IPS-18a (cell line): ENCODE data around the gene STK11.

Source experiments
- H3K27ac ChIP-seq: one replicate; pipeline ENCODE4 v1.5.1; 2013; ENCODE audit warnings: low read length
- H3K27me3 ChIP-seq: one replicate; pipeline ENCODE4 v1.6.1; 2013; ENCODE audit warnings: mild to moderate bottlenecking, low read length; ENCODE audit not compliant: control insufficient read depth, insufficient read depth
- H3K36me3 ChIP-seq: one replicate; pipeline ENCODE4 v1.6.1; 2013; ENCODE audit warnings: low read depth, low read length; ENCODE audit not compliant: control insufficient read depth
- H3K4me1 ChIP-seq: one replicate; pipeline ENCODE4 v1.6.1; 2013; ENCODE audit warnings: low read depth, low read length; ENCODE audit not compliant: control insufficient read depth
- H3K4me3 ChIP-seq: one replicate; pipeline ENCODE4 v1.5.1; 2013; ENCODE audit warnings: low read length
- H3K9ac ChIP-seq: one replicate; pipeline ENCODE4 v1.6.1; 2013; ENCODE audit warnings: mild to moderate bottlenecking, low read length, moderate library complexity
- H3K9me3 ChIP-seq: one replicate; pipeline ENCODE4 v1.6.1; 2013; ENCODE audit warnings: low read depth, low read length; ENCODE audit not compliant: control insufficient read depth

The STK11 gene

GRCh38 chr19:1225440-1226226, 20.1 kb downstream of the STK11 start:
- Histone ChIP-seq H3K27ac (no peak overlapping the region), H3K9me3 (no peaks in the 10 kb centered on the region), H3K4me3 (no peak overlapping the region), H3K27me3 (no peaks in the 10 kb centered on the region), H3K9ac (no peak overlapping the region), H3K4me1 (no peaks in the 10 kb centered on the region), H3K36me3 (no peaks in the 10 kb centered on the region)

DNA sequence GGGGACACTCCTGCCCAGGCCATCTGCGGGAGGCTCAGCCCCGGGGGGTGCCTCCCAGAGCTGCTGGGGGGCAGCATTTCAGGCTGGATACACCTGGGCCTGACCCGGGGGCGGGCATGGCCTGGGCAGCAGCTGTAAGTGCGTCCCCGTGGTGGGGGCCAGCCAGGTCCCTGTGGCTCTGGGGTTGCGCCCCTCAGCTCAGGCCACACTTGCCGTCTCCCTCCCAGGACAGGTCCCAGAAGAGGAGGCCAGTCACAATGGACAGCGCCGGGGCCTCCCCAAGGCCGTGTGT, 20.6 kb downstream of the STK11 start:
- Histone ChIP-seq H3K4me1 (no peaks in the 10 kb centered on the region), H3K36me3 (no peaks in the 10 kb centered on the region), H3K9ac (no peak overlapping the region), H3K27ac (no peak overlapping the region), H3K9me3 (no peaks in the 10 kb centered on the region), H3K4me3 (no peak overlapping the region), H3K27me3 (no peaks in the 10 kb centered on the region)

DNA sequence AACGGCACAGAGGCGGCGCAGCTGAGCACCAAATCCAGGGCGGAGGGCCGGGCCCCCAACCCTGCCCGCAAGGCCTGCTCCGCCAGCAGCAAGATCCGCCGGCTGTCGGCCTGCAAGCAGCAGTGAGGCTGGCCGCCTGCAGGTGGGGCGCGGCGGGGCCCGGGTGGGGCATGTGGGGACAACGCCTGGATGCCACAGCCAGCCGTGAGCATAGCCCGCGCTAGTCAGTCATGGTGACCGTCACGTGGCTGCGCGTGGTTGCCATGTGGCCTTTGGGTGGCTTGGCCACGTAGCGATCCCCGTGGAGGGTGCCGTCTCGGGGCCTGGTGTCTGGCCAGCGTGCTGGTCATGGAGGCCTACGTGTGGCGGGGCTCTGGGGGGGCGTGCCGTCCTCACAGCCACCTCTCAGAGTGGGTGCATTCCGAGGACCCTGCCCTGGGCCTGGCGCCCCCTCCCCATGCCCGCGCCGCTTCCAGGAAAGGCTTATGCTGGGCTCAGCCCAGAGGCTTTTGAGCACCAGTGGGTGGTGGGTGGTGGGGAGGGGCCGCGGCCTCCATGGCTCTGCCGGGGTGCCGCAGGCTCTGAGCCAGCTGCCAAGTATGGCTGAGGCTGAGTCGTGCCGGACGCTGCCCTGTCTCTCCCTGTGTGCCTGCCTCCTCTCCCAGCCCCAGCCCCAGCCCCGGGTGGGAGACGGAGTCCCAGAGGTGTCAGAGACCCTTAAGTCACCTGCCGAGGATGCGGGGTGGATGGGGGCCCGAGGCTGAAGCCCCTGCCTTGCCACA, 21.1 kb downstream of the STK11 start:
- H3K9ac ChIP-seq, result no peak overlapping the region
- no peaks in the 10 kb centered on the region for H3K36me3 ChIP-seq
- H3K27ac ChIP-seq, result no peak overlapping the region
- no peaks in the 10 kb centered on the region for H3K27me3 ChIP-seq
- H3K4me1 ChIP-seq, result no peaks in the 10 kb centered on the region
- no peaks in the 10 kb centered on the region for H3K9me3 ChIP-seq
- H3K4me3 ChIP-seq, result no peak overlapping the region

- no peaks in the 10 kb centered on the region for H3K27me3 ChIP-seq
- H3K9me3 ChIP-seq, result no peaks in the 10 kb centered on the region
- no peak overlapping the region for H3K9ac ChIP-seq
- H3K4me1 ChIP-seq, result no peaks in the 10 kb centered on the region
- H3K4me3 ChIP-seq, result no peak overlapping the region
- no peak overlapping the region for H3K27ac ChIP-seq
- H3K36me3 ChIP-seq, result no peaks in the 10 kb centered on the region
These were observed 21.9 kb downstream of the STK11 start for GRCh38 chr19:1227304-1228054.

DNA sequence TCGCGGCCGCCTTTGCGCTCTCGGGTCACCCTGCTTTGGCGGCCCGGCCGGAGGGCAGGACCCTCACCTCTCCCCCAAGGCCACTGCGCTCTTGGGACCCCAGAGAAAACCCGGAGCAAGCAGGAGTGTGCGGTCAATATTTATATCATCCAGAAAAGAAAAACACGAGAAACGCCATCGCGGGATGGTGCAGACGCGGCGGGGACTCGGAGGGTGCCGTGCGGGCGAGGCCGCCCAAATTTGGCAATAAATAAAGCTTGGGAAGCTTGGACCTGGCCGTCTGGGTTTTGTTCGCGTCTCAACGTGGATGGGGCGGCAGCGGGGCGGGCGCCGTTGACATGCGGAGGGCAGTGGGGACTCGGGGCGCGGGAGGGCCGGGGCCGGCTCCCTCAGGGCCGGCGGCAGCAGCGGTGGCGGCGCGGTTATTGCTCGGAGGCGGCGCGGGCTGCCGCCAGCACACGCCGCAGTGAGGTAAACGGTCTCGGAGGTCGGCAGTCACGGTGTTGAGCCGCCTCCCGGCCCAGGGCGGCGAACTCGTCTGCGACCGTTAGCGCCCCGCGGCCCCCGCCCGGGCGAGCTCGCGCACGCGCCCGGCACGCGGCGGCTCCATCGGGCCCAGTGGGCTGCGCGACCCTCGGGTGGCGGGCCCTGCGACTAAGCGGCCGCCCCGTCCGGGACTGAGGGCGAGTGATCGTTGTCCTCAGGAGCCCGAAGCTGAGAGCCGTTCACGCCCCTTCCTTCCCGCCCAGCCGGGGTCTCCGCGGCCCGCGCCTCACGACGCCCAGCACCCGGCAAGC, 22.8 kb downstream of the STK11 start:
- Histone ChIP-seq H3K4me3 (no peak overlapping the region), H3K9me3 (no peaks in the 10 kb centered on the region), H3K27ac (no peak overlapping the region), H3K36me3 (no peaks in the 10 kb centered on the region), H3K4me1 (no peaks in the 10 kb centered on the region), H3K27me3 (no peaks in the 10 kb centered on the region), H3K9ac (no peak overlapping the region)

DNA sequence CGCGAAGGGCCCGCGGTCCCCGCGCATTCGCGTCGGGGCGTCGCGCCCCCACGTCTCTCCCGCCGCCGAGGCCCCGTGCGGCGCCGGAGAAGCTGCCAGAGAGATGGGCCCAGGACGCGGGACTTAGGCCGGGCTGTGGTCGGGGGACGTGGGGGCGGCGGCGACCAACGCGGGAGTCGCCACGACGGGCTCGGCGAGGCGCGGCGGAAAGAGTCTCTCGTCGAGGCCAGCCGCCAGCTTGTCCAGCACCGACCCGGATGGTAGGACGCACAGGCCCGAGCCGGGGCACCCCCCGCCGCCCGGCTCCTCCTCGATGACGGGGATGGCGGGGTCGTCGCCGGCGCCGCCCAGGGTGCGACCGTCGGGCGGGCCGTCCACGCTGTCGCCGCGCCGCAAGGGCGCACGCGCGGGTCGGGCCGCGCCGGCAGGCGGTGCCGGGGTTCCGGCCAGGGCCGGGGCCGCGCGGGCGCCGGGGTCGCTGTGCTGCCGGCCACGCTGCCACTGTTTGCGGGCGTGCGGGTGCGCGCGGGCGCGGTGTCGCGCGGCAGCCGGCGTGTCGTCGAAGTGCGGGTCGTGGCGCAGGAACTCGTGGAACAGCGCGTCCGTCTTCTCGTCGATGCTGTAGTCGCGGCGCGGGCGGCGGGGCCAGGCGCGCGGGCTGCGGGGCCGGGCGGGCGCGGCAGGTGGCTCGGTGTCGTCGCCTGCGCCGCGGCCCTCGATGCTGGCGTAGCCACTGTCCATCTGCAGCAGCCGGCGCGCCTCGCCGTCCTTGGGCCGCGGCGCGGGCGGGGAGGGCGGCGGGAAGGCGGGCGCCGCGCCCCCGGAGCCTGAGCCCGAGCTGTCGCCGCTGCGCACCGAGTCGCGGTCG, 23.7 kb downstream of the STK11 start:
- Histone ChIP-seq H3K27ac (no peak overlapping the region), H3K36me3 (peaks cover 7% of the 10 kb centered on the region), H3K27me3 (no peaks in the 10 kb centered on the region), H3K4me3 (no peak overlapping the region), H3K4me1 (no peaks in the 10 kb centered on the region), H3K9ac (no peak overlapping the region), H3K9me3 (no peaks in the 10 kb centered on the region)

- H3K36me3 ChIP-seq, result peaks cover 7% of the 10 kb centered on the region
- H3K4me3 ChIP-seq, result no peak overlapping the region
- H3K4me1 ChIP-seq, result no peaks in the 10 kb centered on the region
- H3K27ac ChIP-seq, result no peak overlapping the region
- H3K27me3 ChIP-seq, result no peaks in the 10 kb centered on the region
- H3K9me3 ChIP-seq, result no peaks in the 10 kb centered on the region
- H3K9ac ChIP-seq, result no peak overlapping the region
These were observed 24.6 kb downstream of the STK11 start for GRCh38 chr19:1229924-1230782.

- H3K4me1 ChIP-seq, result no peaks in the 10 kb centered on the region
- no peaks in the 10 kb centered on the region for H3K27me3 ChIP-seq
- H3K36me3 ChIP-seq, result peaks cover 7% of the 10 kb centered on the region
- H3K4me3 ChIP-seq, result no peak overlapping the region
- H3K9me3 ChIP-seq, result no peaks in the 10 kb centered on the region
- H3K9ac ChIP-seq, result no peak overlapping the region
- no peak overlapping the region for H3K27ac ChIP-seq
These were observed 25.4 kb downstream of the STK11 start for GRCh38 chr19:1230783-1231489.

DNA sequence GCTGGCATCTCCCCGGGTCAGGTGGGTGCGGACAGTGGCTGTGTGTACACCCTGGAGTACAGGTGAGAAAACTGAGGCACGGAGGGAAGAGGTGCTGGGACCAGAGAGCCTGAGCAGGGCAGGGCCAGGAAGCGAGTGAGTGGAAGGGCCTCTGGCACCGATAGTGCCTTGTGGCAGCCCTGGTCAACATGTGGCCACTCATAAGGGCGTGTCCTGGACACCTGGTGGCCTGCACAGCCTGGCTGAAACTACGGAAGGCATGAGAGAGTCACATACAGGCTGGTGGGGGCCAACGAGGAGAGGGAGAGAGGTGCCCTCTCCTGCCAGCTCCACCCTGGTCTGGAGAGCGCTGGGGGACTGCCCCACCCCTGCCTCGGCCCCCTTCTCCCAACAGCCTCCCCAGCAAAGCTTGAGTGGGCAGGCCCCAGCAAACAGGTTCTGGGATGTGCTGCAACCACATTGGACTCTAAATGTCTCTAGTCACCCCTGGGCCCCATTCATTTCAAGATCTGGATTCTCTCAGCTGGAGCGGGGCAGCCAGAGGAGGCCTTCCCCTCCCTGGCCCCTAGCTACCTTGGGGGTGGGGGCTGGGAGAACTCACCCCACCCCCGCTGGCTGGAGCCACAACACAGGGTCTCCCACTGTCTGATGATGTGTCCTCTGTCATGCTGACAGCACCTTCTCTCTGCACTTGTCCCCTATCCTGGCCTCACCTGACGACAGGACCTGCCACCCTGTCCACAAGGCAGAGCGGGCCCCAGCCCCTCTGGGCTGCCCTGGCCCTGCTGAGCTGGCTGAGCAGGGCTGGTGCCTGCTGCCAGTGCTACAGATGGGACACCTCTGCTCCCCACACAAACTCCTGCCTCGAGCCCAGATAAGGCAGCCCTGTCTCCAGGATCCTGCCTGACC, 26.4 kb downstream of the STK11 start:
- H3K9ac ChIP-seq, result no peak overlapping the region

More for the DNA sequence above, 26.4 kb downstream of the STK11 start:
- H3K4me3 ChIP-seq, result no peak overlapping the region
- H3K4me1 ChIP-seq, result no peaks in the 10 kb centered on the region
- H3K36me3 ChIP-seq, result peaks cover 7% of the 10 kb centered on the region
- H3K9me3 ChIP-seq, result no peaks in the 10 kb centered on the region
- H3K27me3 ChIP-seq, result no peaks in the 10 kb centered on the region
- no peak overlapping the region for H3K27ac ChIP-seq
